Body of pancreas (tissue), 4 donors: ENCODE data around the gene CYP1A1.

Experiments used
- POLR2A ChIP-seq, 3 donors: fragments of 450-650 bp; IDR thresholded peaks; one replicate each; pipeline ENCODE4 v1.6.1; 2016; ENCODE audit warnings: antibody characterized with exemption in 3 of 3, mild to moderate bottlenecking in 2 of 3
- TF ChIP-seq, protein P1 (sequence below), 7 experiments: fragments of 450-650 bp in 4 of 7; fragments of 200-600 bp in 3 of 7; sonication (generic) in 3 of 7; IDR thresholded peaks; one replicate each; pipeline ENCODE4 v1.5.1; 2016 to 2019; ENCODE audit warnings: antibody characterized with exemption in 7 of 7

- TF ChIP-seq, protein P1, sequence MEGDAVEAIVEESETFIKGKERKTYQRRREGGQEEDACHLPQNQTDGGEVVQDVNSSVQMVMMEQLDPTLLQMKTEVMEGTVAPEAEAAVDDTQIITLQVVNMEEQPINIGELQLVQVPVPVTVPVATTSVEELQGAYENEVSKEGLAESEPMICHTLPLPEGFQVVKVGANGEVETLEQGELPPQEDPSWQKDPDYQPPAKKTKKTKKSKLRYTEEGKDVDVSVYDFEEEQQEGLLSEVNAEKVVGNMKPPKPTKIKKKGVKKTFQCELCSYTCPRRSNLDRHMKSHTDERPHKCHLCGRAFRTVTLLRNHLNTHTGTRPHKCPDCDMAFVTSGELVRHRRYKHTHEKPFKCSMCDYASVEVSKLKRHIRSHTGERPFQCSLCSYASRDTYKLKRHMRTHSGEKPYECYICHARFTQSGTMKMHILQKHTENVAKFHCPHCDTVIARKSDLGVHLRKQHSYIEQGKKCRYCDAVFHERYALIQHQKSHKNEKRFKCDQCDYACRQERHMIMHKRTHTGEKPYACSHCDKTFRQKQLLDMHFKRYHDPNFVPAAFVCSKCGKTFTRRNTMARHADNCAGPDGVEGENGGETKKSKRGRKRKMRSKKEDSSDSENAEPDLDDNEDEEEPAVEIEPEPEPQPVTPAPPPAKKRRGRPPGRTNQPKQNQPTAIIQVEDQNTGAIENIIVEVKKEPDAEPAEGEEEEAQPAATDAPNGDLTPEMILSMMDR (IDR thresholded peaks at IDR 0.05), result no peak
- TF ChIP-seq POLR2A (IDR thresholded peaks at IDR 0.05), result no peak
Measured at GRCh38 chr15:74682954-74683353, 42.4 kb downstream of the CYP1A1 start.
